Thyroid gland (tissue), 4 donors: ENCODE data around the gene CD3D. TPM values are rescaled to one million over a fixed set of nuclear protein-coding genes. Genes with fewer than 3 reads are reported as not detected.

Experiments used
- DNase-seq, 2 donors: peaks; one replicate each; pipeline ENCODE4 v3.0.0-alpha.2; 2019
- H3K27ac ChIP-seq, 3 donors: fragments of 200-600 bp; sonication (generic); 1 replicate in 2 of 3; 2 replicates in 1 of 3; pipeline ENCODE4 v1.5.1; 2016 to 2019; ENCODE audit warnings: mild to moderate bottlenecking in 1 of 3, moderate library complexity in 1 of 3
- H3K27me3 ChIP-seq: fragments of 200-600 bp; sonication (generic); one replicate; pipeline ENCODE4 v1.5.1; 2019
- H3K36me3 ChIP-seq, 2 donors: fragments of 200-600 bp; sonication (generic); one replicate each; pipeline ENCODE4 v1.5.1; 2016 to 2019
- H3K4me1 ChIP-seq, 2 donors: fragments of 200-600 bp; sonication (generic); one replicate each; pipeline ENCODE4 v1.5.1; 2017 to 2019
- H3K4me3 ChIP-seq, 3 donors: fragments of 200-600 bp; sonication (generic); replicated peaks in 1 of 3; 1 replicate in 2 of 3; 2 replicates in 1 of 3; pipeline ENCODE4 v1.5.1; 2016; ENCODE audit warnings: mild to moderate bottlenecking in 1 of 3
- H3K9me3 ChIP-seq: fragments of 200-600 bp; sonication (generic); one replicate; pipeline ENCODE4 v1.5.1; 2017
- POLR2A ChIP-seq, 2 donors: fragments of 450-650 bp; IDR thresholded peaks; one replicate each; pipeline ENCODE4 v1.6.1; 2017; ENCODE audit warnings: antibody characterized with exemption in 2 of 2, mild to moderate bottlenecking in 2 of 2, moderate library complexity in 1 of 2
- WGBS, 2 donors: methylation state at CpG; one replicate each; pipeline ENCODE4 v1.1.5; 2017; 5-methylcytosine and 5-hydroxymethylcytosine counted together
- intact Hi-C: fragments of 100-400 bp; cut with DNase I; formaldehyde crosslinking; loops from one replicate; pipeline ENCODE4 v1.15.1; 2023
- total RNA-seq, 4 donors: library from RNA; depleted of rRNA; stranded (reverse); fragments of >200 nt; gene quantifications; one replicate each; pipeline ENCODE4 v1.2.3, GENCODE V29; 2016
- TF ChIP-seq, protein P1 (sequence below), 6 experiments: fragments of 200-600 bp in 3 of 6; fragments of 450-650 bp in 3 of 6; sonication (generic) in 3 of 6; IDR thresholded peaks; one replicate each; pipeline ENCODE4 v1.5.1; 2016 to 2019; ENCODE audit warnings: antibody characterized with exemption in 6 of 6, mild to moderate bottlenecking in 2 of 6, inconsistent platforms in 1 of 6, moderate library complexity in 1 of 6

Gene CD3D
- 1 to 10 TPM in 3 of 4 donors, not detected in 1; 2.0 to 2.3 (median 2.1) TPM for total RNA-seq

DNA sequence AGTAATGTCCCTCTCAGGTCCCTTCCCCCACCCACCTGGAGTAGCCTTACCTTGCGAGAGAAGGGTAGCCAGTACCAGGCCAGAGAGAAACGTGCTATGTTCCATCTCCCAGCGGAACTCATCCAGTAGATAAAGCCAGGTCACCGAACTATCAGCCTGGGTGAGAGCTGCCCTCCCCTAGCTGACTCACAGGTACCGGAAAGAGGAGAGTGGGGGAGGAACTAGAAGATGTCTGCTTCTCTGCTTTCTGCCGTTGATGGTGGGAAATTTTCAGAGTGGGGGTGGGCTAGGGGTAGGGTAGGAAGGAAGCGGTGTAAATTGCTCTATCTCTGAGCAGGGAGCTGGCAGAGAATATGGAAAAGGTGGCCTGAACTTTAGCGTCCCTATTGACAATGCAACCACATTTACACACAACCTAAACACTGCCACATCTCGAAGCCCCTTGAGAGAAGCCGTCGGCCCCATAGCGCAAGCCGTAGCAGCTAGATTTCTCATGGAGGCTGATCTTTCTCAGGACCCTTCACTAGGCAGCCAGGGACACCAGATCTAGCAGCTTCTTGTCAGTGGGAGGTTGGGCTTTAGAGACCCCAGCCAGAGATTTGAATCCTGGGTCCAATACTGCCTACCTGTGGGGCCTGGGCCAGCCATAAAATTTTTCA lies at the start of gene CD3D:
Gene CD3D (minus strand): TSS at position 203 of the 659 bp plus-strand sequence. CDS start 98 bp downstream, at position 105.
- DNase-seq = no peak
- Histone ChIP-seq H3K4me3 (no peak within 1 kb of the TSS), H3K36me3 (no peaks in the 10 kb centered on the region), H3K4me1 (no peaks in the 10 kb centered on the region), H3K27me3 (no peaks in the 10 kb centered on the region), H3K27ac (no peak within 1 kb of the TSS), H3K9me3 (no peaks in the 10 kb centered on the region)
- TF ChIP-seq, protein P1, sequence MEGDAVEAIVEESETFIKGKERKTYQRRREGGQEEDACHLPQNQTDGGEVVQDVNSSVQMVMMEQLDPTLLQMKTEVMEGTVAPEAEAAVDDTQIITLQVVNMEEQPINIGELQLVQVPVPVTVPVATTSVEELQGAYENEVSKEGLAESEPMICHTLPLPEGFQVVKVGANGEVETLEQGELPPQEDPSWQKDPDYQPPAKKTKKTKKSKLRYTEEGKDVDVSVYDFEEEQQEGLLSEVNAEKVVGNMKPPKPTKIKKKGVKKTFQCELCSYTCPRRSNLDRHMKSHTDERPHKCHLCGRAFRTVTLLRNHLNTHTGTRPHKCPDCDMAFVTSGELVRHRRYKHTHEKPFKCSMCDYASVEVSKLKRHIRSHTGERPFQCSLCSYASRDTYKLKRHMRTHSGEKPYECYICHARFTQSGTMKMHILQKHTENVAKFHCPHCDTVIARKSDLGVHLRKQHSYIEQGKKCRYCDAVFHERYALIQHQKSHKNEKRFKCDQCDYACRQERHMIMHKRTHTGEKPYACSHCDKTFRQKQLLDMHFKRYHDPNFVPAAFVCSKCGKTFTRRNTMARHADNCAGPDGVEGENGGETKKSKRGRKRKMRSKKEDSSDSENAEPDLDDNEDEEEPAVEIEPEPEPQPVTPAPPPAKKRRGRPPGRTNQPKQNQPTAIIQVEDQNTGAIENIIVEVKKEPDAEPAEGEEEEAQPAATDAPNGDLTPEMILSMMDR (IDR thresholded peaks at IDR 0.05) = no peak
- TF ChIP-seq POLR2A (IDR thresholded peaks at IDR 0.05) = no peak
- intact Hi-C loops = no loop called here
- WGBS, 2 donors = 66 to 78% methylated on average over 13 of the region's 13 CpGs

- no peak overlapping the region for H3K4me3 ChIP-seq
- H3K4me1 ChIP-seq = no peaks in the 10 kb centered on the region
- peaks cover 79 to 92% of the 10 kb centered on the region in 2 donors for H3K36me3 ChIP-seq
- no peaks in the 10 kb centered on the region for H3K9me3 ChIP-seq
- intact Hi-C loops = no loop called here
- H3K27ac ChIP-seq = no peak overlapping the region
- no peaks in the 10 kb centered on the region for H3K27me3 ChIP-seq
- TF ChIP-seq, protein P1 (IDR thresholded peaks at IDR 0.05) = no peak
- TF ChIP-seq POLR2A (IDR thresholded peaks at IDR 0.05) = no peak
- DNase-seq = no peak
- 97 to 98% methylated on average over 3 of the region's 3 CpGs for WGBS, 2 donors
Measured at GRCh38 chr11:118383657-118384056, 41.2 kb upstream of the CD3D start.

- intact Hi-C loops = no loop called here
- H3K36me3 ChIP-seq = peaks cover 81 to 92% of the 10 kb centered on the region in 2 donors
Measured at GRCh38 chr11:118382954-118383353, 40.4 kb upstream of the CD3D start.

DNA sequence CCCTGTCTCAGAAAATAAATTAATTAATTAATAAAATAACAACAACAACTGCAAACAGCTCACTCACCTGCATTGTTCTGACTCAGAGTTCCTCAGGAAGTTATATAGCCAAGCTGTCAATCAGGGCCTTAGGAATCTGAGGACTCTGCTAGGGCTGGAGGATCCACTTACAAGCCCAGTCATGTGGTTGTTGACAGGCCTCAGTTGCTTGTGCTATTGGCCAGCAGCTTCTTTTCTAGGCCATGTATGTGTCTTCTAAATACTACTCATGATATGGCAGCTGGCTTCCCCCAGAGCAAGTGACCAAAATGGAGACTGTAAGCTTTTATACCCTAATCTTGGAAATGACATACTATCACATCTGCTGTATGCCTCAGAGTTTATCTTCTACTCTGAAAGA lies 38.1 kb upstream of the CD3D start:
- TF ChIP-seq POLR2A (IDR thresholded peaks at IDR 0.05) = no peak
- TF ChIP-seq, protein P1 (IDR thresholded peaks at IDR 0.05) = no peak
- intact Hi-C loops = no loop called here
- no peaks in the 10 kb centered on the region for H3K9me3 ChIP-seq
- H3K27ac ChIP-seq = no peak overlapping the region
- DNase-seq = no peak
- peaks cover 85 to 86% of the 10 kb centered on the region in 2 donors for H3K36me3 ChIP-seq
- no peak overlapping the region for H3K4me3 ChIP-seq
- no peaks in the 10 kb centered on the region for H3K4me1 ChIP-seq
- no peaks in the 10 kb centered on the region for H3K27me3 ChIP-seq

More at GRCh38 chr11:118382954-118383353, 40.4 kb upstream of the CD3D start:
- TF ChIP-seq, protein P1 (IDR thresholded peaks at IDR 0.05) = no peak
- TF ChIP-seq POLR2A (IDR thresholded peaks at IDR 0.05) = no peak
- Histone ChIP-seq H3K4me1 (no peaks in the 10 kb centered on the region), H3K27ac (no peak overlapping the region), H3K4me3 (no peak overlapping the region), H3K27me3 (no peaks in the 10 kb centered on the region), H3K9me3 (no peaks in the 10 kb centered on the region)
- 91 to 94% methylated on average over 3 of the region's 3 CpGs for WGBS, 2 donors
- no peak for DNase-seq

- no peak for DNase-seq
- Histone ChIP-seq H3K27me3 (no peaks in the 10 kb centered on the region), H3K36me3 (peaks cover 76 to 86% of the 10 kb centered on the region in 2 donors), H3K27ac (no peak overlapping the region), H3K9me3 (no peaks in the 10 kb centered on the region), H3K4me1 (no peaks in the 10 kb centered on the region), H3K4me3 (no peak overlapping the region)
- TF ChIP-seq, protein P1 (IDR thresholded peaks at IDR 0.05) = no peak
- no peak for TF ChIP-seq POLR2A (IDR thresholded peaks at IDR 0.05)
- intact Hi-C loops = no loop called here
- 95 to 96% methylated on average over 4 of the region's 4 CpGs for WGBS, 2 donors
Measured at GRCh38 chr11:118379497-118379896, 37.0 kb upstream of the CD3D start.
